GM21390 (cell line): ENCODE measurements around the gene NMT1.
"Not testable (repeated sequence)": the region's sequence is repeated elsewhere in the genome, so short reads cannot be mapped to it uniquely, and the experiment has no call there.

Source experiments
- ATAC-seq: cut with Tn5 transposase; IDR thresholded peaks from one replicate; pipeline ENCODE4 v1.9.1; 2021; ENCODE audit not compliant: unreplicated experiment

The NMT1 gene

GRCh38 chr17:45117848-45118646 is 56.9 kb downstream of the NMT1 start:
- ATAC-seq = no peak

GRCh38 chr17:45118691-45119090 is 57.6 kb downstream of the NMT1 start:
- no peak for ATAC-seq

- ATAC-seq = no peak
Measured at GRCh38 chr17:45119964-45120363, 58.8 kb downstream of the NMT1 start.

GRCh38 chr17:45120558-45120957 is 59.4 kb downstream of the NMT1 start:
- ATAC-seq = no peak

- ATAC-seq = no peak
Measured at GRCh38 chr17:45121055-45121454, 59.9 kb downstream of the NMT1 start.

GRCh38 chr17:45123076-45123770 is 62.1 kb downstream of the NMT1 start:
- ATAC-seq = no peak

GRCh38 chr17:45123930-45124796 is 63.0 kb downstream of the NMT1 start:
- no peak for ATAC-seq

GRCh38 chr17:45124797-45125122 is 63.6 kb downstream of the NMT1 start:
- not testable (repeated sequence) for ATAC-seq

- no peak for ATAC-seq
Measured at GRCh38 chr17:45125509-45125908, 64.4 kb downstream of the NMT1 start.

GRCh38 chr17:45127207-45127547 is 66.1 kb downstream of the NMT1 start:
- no peak for ATAC-seq

- no peak for ATAC-seq
Measured at GRCh38 chr17:45127548-45128300, 66.6 kb downstream of the NMT1 start.

GRCh38 chr17:45128331-45128730 is 67.2 kb downstream of the NMT1 start:
- no peak for ATAC-seq

- ATAC-seq = no peak
Measured at GRCh38 chr17:45128989-45129388, 67.9 kb downstream of the NMT1 start.

- ATAC-seq = no peak
Measured at GRCh38 chr17:45129426-45129939, 68.4 kb downstream of the NMT1 start.

- no peak for ATAC-seq
Measured at GRCh38 chr17:45129940-45130680, 69.0 kb downstream of the NMT1 start.

- no peak for ATAC-seq
Measured at GRCh38 chr17:45130681-45131615, 69.8 kb downstream of the NMT1 start.

- ATAC-seq = no peak
Measured at GRCh38 chr17:45131616-45132319, 70.7 kb downstream of the NMT1 start.

GRCh38 chr17:45132320-45132571 is 71.1 kb downstream of the NMT1 start, which contains the start of gene PLCD3:
PLCD3 (minus strand) TSS chr17:45132515; CDS start chr17:45132410, 105 bp downstream.
- ATAC-seq = no peak
